WTC11 (cell line): ENCODE data around the gene RBMS2.

Experiments used
- CTCF ChIP-seq: fragments of 200-600 bp; IDR thresholded peaks from 2 replicates; pipeline ENCODE4 v1.8.0; 2022; ENCODE audit warnings: antibody characterized with exemption
- ESRRA ChIP-seq: sonication (generic); formaldehyde crosslinking; IDR thresholded peaks from 2 replicates; pipeline ENCODE4 v1.8.1; 2022; ENCODE audit warnings: mild to moderate bottlenecking, missing genetic modification reagents, borderline replicate concordance
- PRDM15 ChIP-seq: sonication (generic); formaldehyde crosslinking; IDR thresholded peaks from 2 replicates; pipeline ENCODE4 v1.8.0; 2022; ENCODE audit warnings: missing genetic modification reagents
- TCF7 ChIP-seq: sonication (generic); formaldehyde crosslinking; IDR thresholded peaks from 2 replicates; pipeline ENCODE4 v1.8.0; 2022; ENCODE audit warnings: mild to moderate bottlenecking, low read depth, missing genetic modification reagents, moderate library complexity
- ZNF512 ChIP-seq: sonication (generic); formaldehyde crosslinking; IDR thresholded peaks from 2 replicates; pipeline ENCODE4 v1.8.1; 2022; ENCODE audit warnings: missing genetic modification reagents, borderline replicate concordance

- TF ChIP-seq TCF7 (CRISPR knock-in tag) (no peak), ZNF512 (CRISPR knock-in tag) (no peak), PRDM15 (CRISPR knock-in tag) (no peak), CTCF (no peak), ESRRA (CRISPR knock-in tag) (no peak)
Measured at GRCh38 chr12:56490360-56490759, 31.3 kb upstream of the RBMS2 start.
